ENCODE data around the gene PADI4.

DNA sequence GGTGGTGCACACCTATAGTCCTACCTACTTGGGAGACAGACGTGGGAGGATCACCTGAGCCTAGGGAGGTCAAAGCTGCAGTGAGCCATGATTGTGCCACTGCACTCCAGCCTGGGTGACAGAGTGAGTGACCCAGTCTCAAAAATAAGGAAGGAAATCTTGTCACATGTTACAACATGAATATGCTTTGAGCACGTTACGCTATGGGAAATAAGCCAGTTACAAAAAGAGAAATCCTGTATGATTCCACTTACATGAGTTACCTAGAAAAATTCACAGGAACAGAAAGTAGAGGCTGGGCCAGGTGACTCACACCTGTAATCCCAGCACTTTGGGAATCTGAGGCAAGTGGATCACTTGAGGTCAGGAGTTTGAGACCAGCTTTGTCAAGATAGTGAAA lies 57.3 kb downstream of the PADI4 start:
- TF ChIP-seq CTCF (IDR thresholded peaks at IDR 0.05) (no peak), POLR2A (IDR thresholded peaks at IDR 0.05) (no peak)

Measured in testis (tissue), 2 donors.